ENCODE data around the gene RPS3A.

- TF ChIP-seq POLR2AphosphoS5 (IDR thresholded peaks at IDR 0.05; ENCODE audit: low read depth, low read length) (no peak), POLR2A (IDR thresholded peaks at IDR 0.05; ENCODE audit: low read depth, low read length) (no peak)
These were observed 12.0 kb upstream of the RPS3A start for GRCh38 chr4:151087467-151087866.

Data from GM12891 (cell line).